ENCODE data around the gene MOCS3. TPM values are rescaled to one million over a fixed set of nuclear protein-coding genes. Genes with fewer than 3 reads are reported as not detected.

Gene MOCS3
- total and polyA plus RNA-seq, 2 of the 13 experiments (the other 11 are each of a cell fraction or from before 2014, with no cell fraction given) = 3.7 to 8.4 TPM

DNA sequence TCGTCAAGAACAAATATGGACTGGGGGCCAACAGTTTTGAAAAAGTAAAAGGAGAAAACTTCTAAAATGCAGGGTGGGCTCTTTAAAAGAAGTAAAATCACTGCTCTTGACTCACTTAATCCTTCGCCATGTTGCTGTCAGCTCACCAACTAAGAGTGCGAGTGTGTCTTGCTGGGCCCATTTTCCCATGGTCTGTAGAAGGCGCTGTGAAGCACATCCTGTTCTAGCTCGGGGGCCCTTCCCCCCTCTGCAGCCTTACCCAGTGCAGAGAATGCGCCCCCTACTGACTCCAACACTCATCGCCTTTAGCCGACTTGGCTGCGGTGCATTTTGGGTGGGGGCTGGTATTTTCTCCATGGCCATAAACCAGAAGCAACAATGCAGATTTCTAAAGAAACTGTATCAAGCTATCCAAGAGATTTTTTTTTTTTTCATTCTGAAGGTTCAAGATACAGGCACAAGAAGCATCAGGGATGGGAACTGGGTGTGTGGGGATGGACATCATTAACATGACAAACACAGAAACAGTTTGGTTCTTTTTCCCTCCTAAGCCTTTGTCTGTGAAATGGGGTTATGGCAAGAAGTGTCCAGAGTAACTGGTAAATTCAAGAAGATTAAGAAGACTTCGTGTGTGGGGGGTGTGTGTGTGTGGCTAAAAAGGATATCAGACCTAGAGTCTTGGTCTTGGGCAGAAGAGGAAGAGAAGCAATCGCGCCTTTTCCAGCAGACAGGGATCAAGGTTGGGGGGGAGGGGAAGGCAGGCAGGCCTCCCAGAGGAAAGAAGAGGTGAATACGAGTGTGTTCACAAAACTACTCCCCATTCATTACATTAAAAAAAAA, 29.1 kb upstream of the MOCS3 start (continued):
- TF ChIP-seq, protein P1, sequence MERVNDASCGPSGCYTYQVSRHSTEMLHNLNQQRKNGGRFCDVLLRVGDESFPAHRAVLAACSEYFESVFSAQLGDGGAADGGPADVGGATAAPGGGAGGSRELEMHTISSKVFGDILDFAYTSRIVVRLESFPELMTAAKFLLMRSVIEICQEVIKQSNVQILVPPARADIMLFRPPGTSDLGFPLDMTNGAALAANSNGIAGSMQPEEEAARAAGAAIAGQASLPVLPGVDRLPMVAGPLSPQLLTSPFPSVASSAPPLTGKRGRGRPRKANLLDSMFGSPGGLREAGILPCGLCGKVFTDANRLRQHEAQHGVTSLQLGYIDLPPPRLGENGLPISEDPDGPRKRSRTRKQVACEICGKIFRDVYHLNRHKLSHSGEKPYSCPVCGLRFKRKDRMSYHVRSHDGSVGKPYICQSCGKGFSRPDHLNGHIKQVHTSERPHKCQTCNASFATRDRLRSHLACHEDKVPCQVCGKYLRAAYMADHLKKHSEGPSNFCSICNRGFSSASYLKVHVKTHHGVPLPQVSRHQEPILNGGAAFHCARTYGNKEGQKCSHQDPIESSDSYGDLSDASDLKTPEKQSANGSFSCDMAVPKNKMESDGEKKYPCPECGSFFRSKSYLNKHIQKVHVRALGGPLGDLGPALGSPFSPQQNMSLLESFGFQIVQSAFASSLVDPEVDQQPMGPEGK (CRISPR knock-in tag; IDR thresholded peaks at IDR 0.05) = peak; percentile 100
- TF ChIP-seq ZMYM2 (CRISPR knock-in tag; IDR thresholded peaks at IDR 0.05) (peak; percentile 80), ZFP36L2 (CRISPR knock-in tag; IDR thresholded peaks at IDR 0.05) (peak; percentile 43; the same call in 1 of the 2 replicates), MIXL1 (CRISPR knock-in tag; IDR thresholded peaks at IDR 0.05) (peak; percentile 97), AGO1 (IDR thresholded peaks at IDR 0.05; ENCODE audit: low read depth, low read length, poor library complexity, severe bottlenecking) (no peak), PAX8 (CRISPR knock-in tag; IDR thresholded peaks at IDR 0.05; ENCODE audit: borderline replicate concordance) (0 out of 2 replicates have a peak, but pooled peaks have one; percentile 49), ZNF572 (CRISPR knock-in tag; IDR thresholded peaks at IDR 0.05) (no peak), ZNF782 (CRISPR knock-in tag; IDR thresholded peaks at IDR 0.05; ENCODE audit: borderline replicate concordance) (no peak; the same call in 1 of the 2 replicates), KDM6A (CRISPR knock-in tag; IDR thresholded peaks at IDR 0.05; ENCODE audit: low read depth) (no peak)
- TF ChIP-seq, protein P2, sequence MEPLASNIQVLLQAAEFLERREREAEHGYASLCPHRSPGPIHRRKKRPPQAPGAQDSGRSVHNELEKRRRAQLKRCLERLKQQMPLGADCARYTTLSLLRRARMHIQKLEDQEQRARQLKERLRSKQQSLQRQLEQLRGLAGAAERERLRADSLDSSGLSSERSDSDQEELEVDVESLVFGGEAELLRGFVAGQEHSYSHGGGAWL (CRISPR knock-in tag; IDR thresholded peaks at IDR 0.05) = peak; percentile 84; the same call in 1 of the 2 replicates
- TF ChIP-seq, protein P3, sequence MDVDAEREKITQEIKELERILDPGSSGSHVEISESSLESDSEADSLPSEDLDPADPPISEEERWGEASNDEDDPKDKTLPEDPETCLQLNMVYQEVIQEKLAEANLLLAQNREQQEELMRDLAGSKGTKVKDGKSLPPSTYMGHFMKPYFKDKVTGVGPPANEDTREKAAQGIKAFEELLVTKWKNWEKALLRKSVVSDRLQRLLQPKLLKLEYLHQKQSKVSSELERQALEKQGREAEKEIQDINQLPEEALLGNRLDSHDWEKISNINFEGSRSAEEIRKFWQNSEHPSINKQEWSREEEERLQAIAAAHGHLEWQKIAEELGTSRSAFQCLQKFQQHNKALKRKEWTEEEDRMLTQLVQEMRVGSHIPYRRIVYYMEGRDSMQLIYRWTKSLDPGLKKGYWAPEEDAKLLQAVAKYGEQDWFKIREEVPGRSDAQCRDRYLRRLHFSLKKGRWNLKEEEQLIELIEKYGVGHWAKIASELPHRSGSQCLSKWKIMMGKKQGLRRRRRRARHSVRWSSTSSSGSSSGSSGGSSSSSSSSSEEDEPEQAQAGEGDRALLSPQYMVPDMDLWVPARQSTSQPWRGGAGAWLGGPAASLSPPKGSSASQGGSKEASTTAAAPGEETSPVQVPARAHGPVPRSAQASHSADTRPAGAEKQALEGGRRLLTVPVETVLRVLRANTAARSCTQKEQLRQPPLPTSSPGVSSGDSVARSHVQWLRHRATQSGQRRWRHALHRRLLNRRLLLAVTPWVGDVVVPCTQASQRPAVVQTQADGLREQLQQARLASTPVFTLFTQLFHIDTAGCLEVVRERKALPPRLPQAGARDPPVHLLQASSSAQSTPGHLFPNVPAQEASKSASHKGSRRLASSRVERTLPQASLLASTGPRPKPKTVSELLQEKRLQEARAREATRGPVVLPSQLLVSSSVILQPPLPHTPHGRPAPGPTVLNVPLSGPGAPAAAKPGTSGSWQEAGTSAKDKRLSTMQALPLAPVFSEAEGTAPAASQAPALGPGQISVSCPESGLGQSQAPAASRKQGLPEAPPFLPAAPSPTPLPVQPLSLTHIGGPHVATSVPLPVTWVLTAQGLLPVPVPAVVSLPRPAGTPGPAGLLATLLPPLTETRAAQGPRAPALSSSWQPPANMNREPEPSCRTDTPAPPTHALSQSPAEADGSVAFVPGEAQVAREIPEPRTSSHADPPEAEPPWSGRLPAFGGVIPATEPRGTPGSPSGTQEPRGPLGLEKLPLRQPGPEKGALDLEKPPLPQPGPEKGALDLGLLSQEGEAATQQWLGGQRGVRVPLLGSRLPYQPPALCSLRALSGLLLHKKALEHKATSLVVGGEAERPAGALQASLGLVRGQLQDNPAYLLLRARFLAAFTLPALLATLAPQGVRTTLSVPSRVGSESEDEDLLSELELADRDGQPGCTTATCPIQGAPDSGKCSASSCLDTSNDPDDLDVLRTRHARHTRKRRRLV (CRISPR knock-in tag; IDR thresholded peaks at IDR 0.05) = no peak; the same call in 1 of the 2 replicates
- TF ChIP-seq, protein P4, sequence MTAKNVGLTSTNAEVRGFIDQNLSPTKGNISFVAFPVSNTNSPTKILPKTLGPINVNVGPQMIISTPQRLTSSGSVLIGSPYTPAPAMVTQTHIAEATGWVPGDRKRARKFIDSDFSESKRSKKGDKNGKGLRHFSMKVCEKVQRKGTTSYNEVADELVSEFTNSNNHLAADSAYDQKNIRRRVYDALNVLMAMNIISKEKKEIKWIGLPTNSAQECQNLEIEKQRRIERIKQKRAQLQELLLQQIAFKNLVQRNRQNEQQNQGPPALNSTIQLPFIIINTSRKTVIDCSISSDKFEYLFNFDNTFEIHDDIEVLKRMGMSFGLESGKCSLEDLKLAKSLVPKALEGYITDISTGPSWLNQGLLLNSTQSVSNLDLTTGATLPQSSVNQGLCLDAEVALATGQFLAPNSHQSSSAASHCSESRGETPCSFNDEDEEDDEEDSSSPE (CRISPR knock-in tag; IDR thresholded peaks at IDR 0.05) = peak; percentile 72
- TF ChIP-seq, protein P5, sequence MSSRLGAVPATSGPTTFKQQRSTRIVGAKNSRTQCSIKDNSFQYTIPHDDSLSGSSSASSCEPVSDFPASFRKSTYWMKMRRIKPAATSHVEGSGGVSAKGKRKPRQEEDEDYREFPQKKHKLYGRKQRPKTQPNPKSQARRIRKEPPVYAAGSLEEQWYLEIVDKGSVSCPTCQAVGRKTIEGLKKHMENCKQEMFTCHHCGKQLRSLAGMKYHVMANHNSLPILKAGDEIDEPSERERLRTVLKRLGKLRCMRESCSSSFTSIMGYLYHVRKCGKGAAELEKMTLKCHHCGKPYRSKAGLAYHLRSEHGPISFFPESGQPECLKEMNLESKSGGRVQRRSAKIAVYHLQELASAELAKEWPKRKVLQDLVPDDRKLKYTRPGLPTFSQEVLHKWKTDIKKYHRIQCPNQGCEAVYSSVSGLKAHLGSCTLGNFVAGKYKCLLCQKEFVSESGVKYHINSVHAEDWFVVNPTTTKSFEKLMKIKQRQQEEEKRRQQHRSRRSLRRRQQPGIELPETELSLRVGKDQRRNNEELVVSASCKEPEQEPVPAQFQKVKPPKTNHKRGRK (CRISPR knock-in tag; IDR thresholded peaks at IDR 0.05) = no peak

Data from HepG2 (cell line).